HK-2 (cell line): ENCODE results near the gene GAL3ST2.
"Not testable (repeated sequence)": the region's sequence is repeated elsewhere in the genome, so short reads cannot be mapped to it uniquely, and the experiment has no call there.

Experiments
- DNase-seq: peaks from one replicate; pipeline ENCODE4 v3.0.0-alpha.2; 2018; ENCODE audit not compliant: unreplicated experiment

The GAL3ST2 gene

GRCh38 chr2:241748468-241749256 lies 28.0 kb upstream of the GAL3ST2 start:
- DNase-seq, result no peak

GRCh38 chr2:241750076-241750840 lies 26.4 kb upstream of the GAL3ST2 start:
- no peak for DNase-seq

GRCh38 chr2:241751152-241751551 lies 25.5 kb upstream of the GAL3ST2 start:
- no peak for DNase-seq

- no peak for DNase-seq
Observed at GRCh38 chr2:241751776-241752175, 24.8 kb upstream of the GAL3ST2 start.

- no peak for DNase-seq
Observed at GRCh38 chr2:241752253-241752652, 24.4 kb upstream of the GAL3ST2 start.

- no peak for DNase-seq
Observed at GRCh38 chr2:241752689-241753276, 23.8 kb upstream of the GAL3ST2 start.

- no peak for DNase-seq
Observed at GRCh38 chr2:241753493-241753892, 23.1 kb upstream of the GAL3ST2 start.

- no peak for DNase-seq
Observed at GRCh38 chr2:241754042-241754441, 22.6 kb upstream of the GAL3ST2 start.

- DNase-seq, result no peak
Observed at GRCh38 chr2:241755166-241755565, 21.5 kb upstream of the GAL3ST2 start.

- DNase-seq, result no peak
Observed at GRCh38 chr2:241755777-241756176, 20.8 kb upstream of the GAL3ST2 start.

- no peak for DNase-seq
Observed at GRCh38 chr2:241759067-241759807, 17.4 kb upstream of the GAL3ST2 start.

GRCh38 chr2:241759893-241760292 lies 16.7 kb upstream of the GAL3ST2 start:
- DNase-seq, result not testable (repeated sequence)

GRCh38 chr2:241760301-241760771 lies 16.3 kb upstream of the GAL3ST2 start:
- DNase-seq, result no peak

- DNase-seq, result no peak
Observed at GRCh38 chr2:241762321-241762932, 14.2 kb upstream of the GAL3ST2 start.

GRCh38 chr2:241762933-241763369 lies 13.7 kb upstream of the GAL3ST2 start:
- no peak for DNase-seq

GRCh38 chr2:241763551-241764274 lies 12.9 kb upstream of the GAL3ST2 start:
- DNase-seq, result no peak

GRCh38 chr2:241764275-241765241 lies 12.1 kb upstream of the GAL3ST2 start:
- DNase-seq, result no peak

- no peak for DNase-seq
Observed at GRCh38 chr2:241767464-241768250, 9.0 kb upstream of the GAL3ST2 start.

- no peak for DNase-seq
Observed at GRCh38 chr2:241768251-241768711, 8.3 kb upstream of the GAL3ST2 start.
